Hepatocyte (in vitro differentiated cells): Measurements from ENCODE around the gene HERPUD1. TPM values are rescaled to one million over a fixed set of nuclear protein-coding genes. Genes with fewer than 3 reads are reported as not detected.

Experiments used
- DNase-seq: peaks from one replicate; pipeline ENCODE4 v3.0.0-alpha.2; 2016; ENCODE audit warnings: low spot score
- H2AFZ ChIP-seq: fragments of 200-600 bp; sonication (generic); 2 replicates; pipeline ENCODE4 v1.6.0; 2016; ENCODE audit warnings: antibody characterized with exemption, mild to moderate bottlenecking
- H3K27ac ChIP-seq: fragments of 200-600 bp; sonication (generic); 2 replicates; pipeline ENCODE4 v1.5.1; 2016; ENCODE audit warnings: mild to moderate bottlenecking
- H3K27me3 ChIP-seq: fragments of 200-600 bp; sonication (generic); 2 replicates; pipeline ENCODE4 v1.6.1; 2016
- H3K36me3 ChIP-seq: fragments of 200-600 bp; sonication (generic); replicated peaks from 2 replicates; pipeline ENCODE4 v1.5.1; 2016; ENCODE audit warnings: low read depth; ENCODE audit not compliant: insufficient read depth
- H3K4me1 ChIP-seq: fragments of 200-600 bp; sonication (generic); 2 replicates; pipeline ENCODE4 v1.5.1; 2016; ENCODE audit warnings: mild to moderate bottlenecking, moderate library complexity; ENCODE audit not compliant: insufficient read depth
- H3K4me2 ChIP-seq: fragments of 200-600 bp; sonication (generic); 2 replicates; pipeline ENCODE4 v1.6.0; 2016
- H3K4me3 ChIP-seq: fragments of 200-600 bp; sonication (generic); 2 replicates; pipeline ENCODE4 v1.5.1; 2016; ENCODE audit warnings: mild to moderate bottlenecking
- H3K79me2 ChIP-seq: fragments of 200-600 bp; sonication (generic); 2 replicates; pipeline ENCODE4 v1.6.0; 2017; ENCODE audit warnings: mild to moderate bottlenecking
- H3K9me2 ChIP-seq: fragments of 200-600 bp; sonication (generic); replicated peaks from 2 replicates; pipeline ENCODE4 v1.6.0; 2017; ENCODE audit warnings: mild to moderate bottlenecking; ENCODE audit not compliant: insufficient read depth
- H3K9me3 ChIP-seq: fragments of 200-600 bp; sonication (generic); 2 replicates; pipeline ENCODE4 v1.5.1; 2016; ENCODE audit warnings: low read depth, mild to moderate bottlenecking
- H4K20me1 ChIP-seq: fragments of 200-600 bp; sonication (generic); 2 replicates; pipeline ENCODE4 v1.6.0; 2016; ENCODE audit warnings: mild to moderate bottlenecking; ENCODE audit not compliant: insufficient read depth, poor library complexity, severe bottlenecking
- CTCF ChIP-seq: fragments of 200-600 bp; sonication (generic); IDR thresholded peaks from 2 replicates; pipeline ENCODE4 v1.5.1; 2016; ENCODE audit warnings: antibody characterized with exemption, mild to moderate bottlenecking; ENCODE audit not compliant: poor library complexity
- EZH2 ChIP-seq: fragments of 200-600 bp; sonication (generic); IDR thresholded peaks from 2 replicates; pipeline ENCODE4 v1.6.1; 2016; ENCODE audit warnings: antibody characterized with exemption, mild to moderate bottlenecking, borderline replicate concordance
- EZH2phosphoT487 ChIP-seq: fragments of 200-600 bp; sonication (generic); IDR thresholded peaks from one replicate; pipeline ENCODE4 v1.6.1; 2018; ENCODE audit warnings: antibody characterized with exemption, mild to moderate bottlenecking, low read depth, moderate library complexity; ENCODE audit not compliant: unreplicated experiment, severe bottlenecking
- WGBS: methylation state at CpG from one replicate; pipeline ENCODE4 v1.1.6; 2016; ENCODE audit warnings: low lambda C conversion rate; ENCODE audit errors: missing lambda C conversion rate; 5-methylcytosine and 5-hydroxymethylcytosine counted together
- polyA plus RNA-seq: library from polyadenylated mRNA; unstranded; fragments of >200 nt; fragmentation: Nextera tagmentation; extraction: Ambion mirVana; gene quantifications from 2 replicates; pipeline ENCODE4 v1.2.1, GENCODE V29; 2016
- total RNA-seq: library from RNA; depleted of rRNA; stranded (reverse); fragments of >200 nt; gene quantifications from 2 replicates; pipeline ENCODE4 v1.2.3, GENCODE V29; 2014

Gene HERPUD1
- total and polyA plus RNA-seq, 2 experiments from 2014 or later: 199 to 253 TPM

DNA sequence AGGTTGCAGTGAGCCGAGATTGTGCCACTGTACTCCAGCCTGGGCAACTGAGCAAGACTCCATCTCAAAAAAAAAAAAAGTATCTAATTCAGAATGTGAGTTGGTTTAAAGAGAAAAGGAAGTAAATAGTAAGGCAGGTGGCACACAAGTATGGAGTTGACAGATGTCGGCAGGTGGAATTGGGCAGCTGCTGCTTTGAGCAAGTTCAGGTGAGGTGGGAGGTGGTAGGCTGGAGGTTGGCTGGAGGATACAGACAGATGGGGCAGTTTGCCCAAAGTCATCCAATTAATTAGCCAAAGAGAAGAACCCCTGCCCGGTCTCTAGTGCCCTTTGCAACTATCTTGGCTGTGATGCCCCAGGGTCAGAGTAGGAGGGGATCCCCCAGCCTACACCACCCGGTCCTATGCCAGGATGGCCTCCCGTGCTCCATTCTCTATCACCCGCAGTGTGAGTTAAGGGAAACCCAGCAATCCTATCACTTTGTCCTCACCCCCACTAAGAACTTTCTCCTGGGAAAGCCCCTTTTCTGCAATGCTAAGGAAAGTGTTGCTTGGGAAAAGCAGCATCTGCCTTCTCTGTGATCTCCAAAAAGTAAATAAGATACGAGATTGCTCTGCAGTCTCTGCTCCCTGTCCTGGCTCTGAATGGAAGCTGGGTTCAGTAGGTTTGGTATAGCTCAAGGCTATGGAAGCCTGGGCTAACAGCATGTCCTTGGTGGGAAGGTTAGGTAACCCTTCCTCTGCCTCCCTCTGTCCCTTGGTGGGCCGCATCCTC lies 34.7 kb upstream of the HERPUD1 start:
- Histone ChIP-seq H3K9me2 (no peaks in the 10 kb centered on the region), H3K79me2 (no peaks in the 10 kb centered on the region), H3K36me3 (no peaks in the 10 kb centered on the region), H3K4me1 (no peaks in the 10 kb centered on the region), H3K4me2 (no peak overlapping the region), H4K20me1 (no peaks in the 10 kb centered on the region), H3K27me3 (no peaks in the 10 kb centered on the region), H2AFZ (no peak overlapping the region), H3K4me3 (no peak overlapping the region), H3K9me3 (no peaks in the 10 kb centered on the region), H3K27ac (no peak overlapping the region)
- no peak for DNase-seq
- 86% methylated on average over 8 of the region's 8 CpGs for WGBS
- TF ChIP-seq EZH2 (no peak), CTCF (no peak), EZH2phosphoT487 (no peak)

DNA sequence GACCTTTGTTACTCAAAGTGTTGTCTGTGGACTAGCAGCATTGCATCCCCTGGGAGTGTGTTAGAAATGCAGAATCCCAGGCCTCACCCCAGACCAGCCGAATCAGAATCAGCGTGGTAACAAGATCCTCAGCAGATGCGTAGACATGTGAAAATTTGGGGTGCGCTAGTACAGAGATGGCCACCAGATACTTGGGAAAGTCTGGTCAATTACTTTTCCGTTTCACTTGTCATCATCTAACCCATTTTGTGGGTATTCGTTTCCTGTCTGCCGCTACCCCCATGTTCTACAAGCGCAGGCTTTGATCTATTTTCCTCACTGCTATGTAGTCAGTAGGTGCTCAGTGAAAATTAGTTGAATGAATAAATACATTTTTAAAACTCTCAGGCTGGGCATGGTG lies 33.1 kb upstream of the HERPUD1 start:
- Histone ChIP-seq H3K27ac (no peak overlapping the region), H3K9me3 (no peaks in the 10 kb centered on the region), H3K9me2 (no peaks in the 10 kb centered on the region), H3K36me3 (no peaks in the 10 kb centered on the region), H4K20me1 (no peaks in the 10 kb centered on the region), H3K4me2 (no peak overlapping the region), H3K4me3 (no peak overlapping the region), H3K79me2 (no peaks in the 10 kb centered on the region), H3K4me1 (no peaks in the 10 kb centered on the region), H3K27me3 (no peaks in the 10 kb centered on the region), H2AFZ (no peak overlapping the region)
- no peak for DNase-seq
- 89% methylated on average over 8 of the region's 8 CpGs for WGBS
- TF ChIP-seq EZH2 (no peak), EZH2phosphoT487 (no peak), CTCF (no peak)

- no peak overlapping the region for H3K4me2 ChIP-seq
- H3K27me3 ChIP-seq: no peaks in the 10 kb centered on the region
- no peak overlapping the region for H3K4me3 ChIP-seq
- H3K36me3 ChIP-seq: no peaks in the 10 kb centered on the region
- WGBS: 98% methylated on average over 2 of the region's 2 CpGs
- H3K27ac ChIP-seq: no peak overlapping the region
- no peaks in the 10 kb centered on the region for H3K9me2 ChIP-seq
- TF ChIP-seq EZH2phosphoT487 (no peak), EZH2 (no peak), CTCF (no peak)
- no peaks in the 10 kb centered on the region for H3K9me3 ChIP-seq
- H2AFZ ChIP-seq: no peak overlapping the region
- H4K20me1 ChIP-seq: no peaks in the 10 kb centered on the region
- no peak for DNase-seq
- no peaks in the 10 kb centered on the region for H3K4me1 ChIP-seq
- H3K79me2 ChIP-seq: no peaks in the 10 kb centered on the region
These were observed 28.1 kb upstream of the HERPUD1 start for GRCh38 chr16:56903866-56904265.
